GM12873 (cell line): Measurements from ENCODE around the gene OSBPL1A.

Experiments
- CTCF ChIP-seq: IDR thresholded peaks from 2 replicates; pipeline ENCODE4 v1.5.1; 2012; ENCODE audit warnings: low read depth, mild to moderate bottlenecking, moderate library complexity, low read length, control low read depth; ENCODE audit not compliant: insufficient read depth; ENCODE audit errors: missing control alignments

The OSBPL1A gene

DNA sequence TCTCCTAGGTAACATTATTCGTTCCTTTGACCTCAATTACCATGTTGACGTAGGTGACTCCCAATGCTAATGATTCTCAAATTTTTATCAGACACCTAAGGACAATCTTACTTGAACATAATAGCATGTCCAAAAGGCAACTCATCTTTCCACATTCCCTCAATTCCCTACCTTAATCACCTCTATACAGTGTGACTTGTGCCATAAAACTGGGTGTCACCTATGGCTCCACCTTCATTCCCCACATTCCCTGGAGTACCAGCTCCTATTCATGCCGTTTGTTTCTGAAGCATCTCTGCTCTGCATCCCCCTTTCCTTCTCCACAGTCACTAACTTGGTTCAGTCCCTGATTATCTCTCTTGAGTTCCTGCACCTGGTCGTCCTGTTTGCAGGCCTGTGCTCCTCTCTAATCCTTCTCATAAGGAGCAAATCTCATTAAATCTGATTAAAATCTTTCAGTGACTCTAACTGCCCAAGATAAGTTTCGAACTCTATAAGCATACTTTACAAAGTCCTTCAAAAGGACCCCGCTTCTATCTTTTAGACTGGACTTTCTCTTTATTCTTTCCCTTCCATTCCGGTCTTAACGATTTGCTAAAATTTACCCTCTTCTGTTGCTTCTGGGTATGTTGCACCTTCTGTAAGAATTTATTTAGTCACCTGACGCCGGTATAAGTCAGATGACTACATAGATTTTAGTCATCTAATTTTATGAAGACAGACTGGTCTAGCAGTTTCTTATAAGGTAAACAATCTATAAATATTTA lies 128.7 kb downstream of the OSBPL1A start:
- TF ChIP-seq CTCF: no peak

DNA sequence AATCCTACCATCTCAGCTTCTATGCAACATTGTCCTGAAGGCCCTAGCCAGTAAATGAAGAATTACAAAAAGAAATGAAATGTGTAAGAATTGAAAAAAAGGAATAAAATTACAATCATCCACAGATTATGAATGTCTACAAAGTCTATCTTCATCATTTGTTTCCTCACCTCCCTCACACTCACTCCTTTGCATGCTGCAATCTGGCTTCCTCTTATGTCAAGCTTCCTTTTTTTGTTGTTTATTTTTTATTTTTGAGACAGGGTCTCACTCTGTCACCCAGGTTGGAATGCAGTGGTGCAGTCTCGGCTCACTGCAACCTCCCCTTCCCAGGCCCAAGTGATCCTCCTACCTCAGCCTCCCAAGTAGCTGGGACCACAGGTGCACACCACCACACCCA lies 129.7 kb downstream of the OSBPL1A start:
- no peak for TF ChIP-seq CTCF

DNA sequence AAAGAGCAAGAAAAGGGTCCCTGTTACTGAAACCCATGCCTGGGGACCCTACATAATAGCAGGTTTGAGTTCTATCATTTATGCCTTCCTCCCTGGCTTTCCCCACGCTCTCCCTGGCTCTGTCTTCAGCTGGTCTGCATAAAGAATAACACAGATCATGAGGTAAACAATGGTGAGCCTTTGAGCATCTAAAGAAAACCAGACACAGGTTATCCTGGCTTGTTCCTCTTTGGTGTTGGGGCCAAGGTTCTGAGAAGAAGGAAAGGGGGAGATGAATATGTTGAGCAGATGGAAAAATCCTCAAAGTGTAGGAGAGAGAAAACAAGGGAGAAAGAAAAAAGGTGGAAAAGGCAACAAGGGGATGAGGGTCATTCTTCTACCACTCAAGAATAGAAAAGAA lies 131.5 kb downstream of the OSBPL1A start:
- TF ChIP-seq CTCF: no peak

DNA sequence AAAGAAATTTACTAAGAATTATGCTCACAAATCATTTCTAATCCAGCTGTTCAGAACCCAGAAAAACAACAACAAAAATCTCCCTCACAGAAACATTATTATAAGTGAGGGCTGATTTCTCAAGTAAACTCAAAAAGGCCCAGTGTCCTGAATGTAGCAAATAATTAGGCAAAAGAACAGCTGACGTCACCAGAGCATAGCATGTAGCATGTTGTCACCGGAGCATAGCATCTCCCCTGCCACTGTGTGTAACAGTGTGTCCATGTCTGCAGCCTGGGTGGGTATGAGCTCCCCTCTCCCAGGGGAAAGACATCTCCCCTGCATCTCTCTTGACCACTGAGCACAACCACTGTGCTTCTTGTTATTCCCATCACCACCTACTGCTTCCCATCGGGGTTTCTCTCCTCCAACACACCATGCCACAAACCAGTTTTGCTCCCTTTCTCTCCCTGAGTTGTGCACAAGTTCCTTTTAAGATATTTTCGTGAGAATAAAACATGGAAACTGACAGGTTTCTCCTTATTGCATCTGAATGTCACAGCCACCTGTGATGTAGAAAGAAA lies 132.0 kb downstream of the OSBPL1A start:
- TF ChIP-seq CTCF: no peak

DNA sequence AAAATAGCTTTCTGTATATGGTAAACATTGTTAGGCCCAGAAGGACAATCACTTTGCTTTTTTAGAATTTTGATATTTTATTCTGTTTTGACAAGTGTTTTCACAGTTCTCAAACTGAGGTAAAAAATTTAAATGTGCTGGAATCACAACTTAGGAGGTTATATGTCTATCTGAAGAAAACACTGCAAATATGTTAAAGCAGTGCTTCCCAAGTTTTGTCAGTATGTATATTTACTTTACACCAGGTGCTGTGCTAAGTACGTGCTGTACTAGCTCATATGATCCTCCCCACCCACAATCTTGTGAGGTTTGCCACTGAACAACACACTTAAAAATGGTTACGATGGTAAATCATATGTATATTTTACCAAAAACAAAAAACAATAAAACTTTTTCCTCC lies 134.6 kb downstream of the OSBPL1A start:
- TF ChIP-seq CTCF: no peak

GRCh38 chr18:24262087-24262486 lies 135.5 kb downstream of the OSBPL1A start:
- no peak for TF ChIP-seq CTCF

DNA sequence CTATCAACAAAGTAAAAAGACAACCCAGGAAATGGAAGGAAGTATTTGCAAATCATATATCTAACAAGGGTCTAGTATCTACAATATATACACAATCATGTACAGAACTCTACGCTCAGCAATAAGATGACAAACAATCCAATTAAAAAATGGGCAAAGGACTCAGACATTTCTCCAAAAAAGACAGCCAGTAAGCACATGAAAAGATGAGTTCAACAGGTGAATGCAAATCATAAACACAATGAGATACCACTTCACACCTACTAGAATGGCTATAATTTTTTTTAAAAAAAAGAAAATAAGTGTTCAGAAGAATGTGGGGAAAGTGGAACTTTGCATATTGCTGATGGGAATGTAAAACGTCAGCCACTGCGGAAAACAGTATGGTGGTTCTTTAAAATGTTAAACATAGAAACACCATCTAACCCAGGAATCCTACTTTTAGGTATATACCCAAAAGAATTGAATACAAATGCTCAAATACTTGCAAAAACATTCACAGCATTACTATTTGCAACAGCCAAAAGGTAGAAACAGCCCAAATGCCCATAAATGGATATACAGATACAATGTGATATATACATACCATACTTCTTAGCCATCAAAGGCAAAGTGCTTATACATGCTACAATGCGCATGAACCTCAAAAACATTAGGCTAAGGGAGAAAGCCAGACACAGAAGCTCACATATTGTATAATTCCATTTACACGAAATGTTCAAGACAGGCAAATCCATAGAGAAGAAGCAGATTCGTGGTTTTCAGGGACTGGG lies 137.6 kb downstream of the OSBPL1A start:
- no peak for TF ChIP-seq CTCF
